H1 (cell line): ENCODE results near the gene DYNC1I1. TPM values are rescaled to one million over a fixed set of nuclear protein-coding genes. Genes with fewer than 3 reads are reported as not detected.

Experiments used
- RBBP5 ChIP-seq: IDR thresholded peaks from 2 replicates; pipeline ENCODE4 v1.7.1; 2012; ENCODE audit warnings: low read depth, mild to moderate bottlenecking, inconsistent platforms, low read length, moderate library complexity, borderline replicate concordance
- USF2 ChIP-seq: IDR thresholded peaks from 2 replicates; pipeline ENCODE4 v1.6.1; 2011; ENCODE audit warnings: low read length, improper control_type of control experiment
- polyA plus RNA-seq, 7 experiments: library from polyadenylated mRNA; depleted of rRNA in 3 of 7; stranded (reverse) in 5 of 7; unstranded in 2 of 7; fragments of >200 nt in 5 of 7; fragments of 200-250 nt in 2 of 7; gene quantifications; 1 replicate in 5 of 7; 2 replicates in 1 of 7; 4 replicates in 1 of 7; pipeline versions ENCODE4 v1.2.1 to v1.2.3, GENCODE V29; 2011 to 2013; ENCODE audit warnings: missing spikeins in 2 of 7, mixed read lengths in 2 of 7
- total RNA-seq: library from RNA; stranded (reverse); fragmentation: NEBNext Ultra II Directional; extraction: Animal tissue kit (Norgen Biotek cat#: 25700); gene quantifications from 2 replicates; pipeline ENCODE4 v1.2.1, GENCODE V29; 2021

Gene DYNC1I1
- total and polyA plus RNA-seq, 2 of the 8 experiments (the other 6 are each of a cell fraction or from before 2014, with no cell fraction given): 0.45 to 0.58 TPM

GRCh38 chr7:95980167-95980566 lies 207.8 kb downstream of the DYNC1I1 start (continued):
- TF ChIP-seq USF2 (no peak), RBBP5 (no peak)
